Keratinocyte (primary cell): ENCODE results near the gene PXDC1. TPM values are rescaled to one million over a fixed set of nuclear protein-coding genes. Genes with fewer than 3 reads are reported as not detected.
A peak's percentile ranks its signal among the peaks of the same experiment; 100 is the strongest.

Source experiments
- DNase-seq: peaks from one replicate; pipeline ENCODE4 v3.0.0-alpha.2; 2011; ENCODE audit warnings: low read depth, missing footprints, low spot score
- FAIRE-seq: peaks from 2 replicates; lab custom pipeline; 2011; peaks lifted over from hg19 to GRCh38; lab: Jason Lieb, UNC
- H2AFZ ChIP-seq: 2 replicates; pipeline ENCODE4 v1.6.0; 2012; ENCODE audit warnings: low read length, control low read depth, inconsistent platforms; ENCODE audit not compliant: control insufficient read depth
- H3K27ac ChIP-seq: 2 replicates; pipeline ENCODE4 v1.5.1; 2011; ENCODE audit warnings: low read length; ENCODE audit not compliant: control insufficient read depth, insufficient read depth
- H3K27me3 ChIP-seq: 3 replicates; pipeline ENCODE4 v1.6.0; 2011; ENCODE audit warnings: low read length; ENCODE audit not compliant: control insufficient read depth, insufficient read depth; ENCODE audit errors: extremely low read depth
- H3K36me3 ChIP-seq, 2 experiments: 2 replicates in 1 of 2; 3 replicates in 1 of 2; pipeline ENCODE4 v1.5.1; 2011; ENCODE audit warnings: low read length in 2 of 2, mild to moderate bottlenecking in 1 of 2; ENCODE audit not compliant: control insufficient read depth in 2 of 2, insufficient read depth in 2 of 2; ENCODE audit errors: extremely low read depth in 1 of 2
- H3K4me1 ChIP-seq: 3 replicates; pipeline ENCODE4 v1.5.1; 2011; ENCODE audit warnings: low read length; ENCODE audit not compliant: control insufficient read depth, insufficient read depth; ENCODE audit errors: extremely low read depth
- H3K4me2 ChIP-seq: 3 replicates; pipeline ENCODE4 v1.6.0; 2011; ENCODE audit warnings: low read depth, low read length; ENCODE audit not compliant: control insufficient read depth, insufficient read depth; ENCODE audit errors: extremely low read depth
- H3K4me3 ChIP-seq, 3 experiments: fragments of 200-600 bp in 1 of 3; sonication (generic) in 1 of 3; 2 replicates in 2 of 3; 3 replicates in 1 of 3; pipeline ENCODE4 v1.5.1; 2011 to 2016; ENCODE audit warnings: low read length in 3 of 3, mild to moderate bottlenecking in 3 of 3, control low read depth in 2 of 3, inconsistent platforms in 1 of 3, low read depth in 1 of 3, mixed read lengths in 1 of 3, mixed run types in 1 of 3, moderate library complexity in 1 of 3; ENCODE audit not compliant: control insufficient read depth in 2 of 3, insufficient read depth in 2 of 3; ENCODE audit errors: extremely low read depth in 1 of 3
- H3K79me2 ChIP-seq: 2 replicates; pipeline ENCODE4 v1.6.0; 2012; ENCODE audit warnings: low read length; ENCODE audit not compliant: control insufficient read depth, insufficient read depth
- H3K9ac ChIP-seq: 3 replicates; pipeline ENCODE4 v1.6.0; 2011; ENCODE audit warnings: low read length; ENCODE audit not compliant: control insufficient read depth, insufficient read depth; ENCODE audit errors: extremely low read depth
- H3K9me1 ChIP-seq: 3 replicates; pipeline ENCODE4 v1.6.0; 2011; ENCODE audit warnings: low read length; ENCODE audit not compliant: control insufficient read depth, insufficient read depth; ENCODE audit errors: extremely low read depth
- H3K9me3 ChIP-seq: 2 replicates; pipeline ENCODE4 v1.5.1; 2012; ENCODE audit warnings: low read depth, low read length; ENCODE audit not compliant: control insufficient read depth
- H4K20me1 ChIP-seq: 3 replicates; pipeline ENCODE4 v1.6.0; 2011; ENCODE audit warnings: low read length; ENCODE audit not compliant: control insufficient read depth, insufficient read depth; ENCODE audit errors: extremely low read depth
- CTCF ChIP-seq, 3 experiments: IDR thresholded peaks in 1 of 3; conservative IDR thresholded peaks in 1 of 3; optimal IDR thresholded peaks in 1 of 3; 2 replicates in 2 of 3; 3 replicates in 1 of 3; pipeline versions ENCODE3 to v1.5.1; 2011; ENCODE audit warnings: low read length in 3 of 3, mild to moderate bottlenecking in 3 of 3, moderate library complexity in 2 of 3, control low read depth in 1 of 3, inconsistent platforms in 1 of 3; ENCODE audit not compliant: insufficient read depth in 2 of 3; ENCODE audit errors: extremely low read depth in 1 of 3
- EZH2 ChIP-seq: IDR thresholded peaks from one replicate; pipeline ENCODE4 v1.6.1; 2012; ENCODE audit warnings: inconsistent platforms, mild to moderate bottlenecking, low read length, moderate library complexity
- dilution Hi-C: fragments of 300-500 bp; cut with MboI; formaldehyde crosslinking; loops from one replicate; pipeline ENCODE4 v1.7.0; 2020; ENCODE audit warnings: low sequenced_read_pairs; ENCODE audit not compliant: extremely low pct_ligation_motif_present
- polyA plus RNA-seq, 5 experiments: library from polyadenylated mRNA; depleted of rRNA in 3 of 5; stranded (reverse) in 3 of 5; stranded (forward) in 1 of 5; unstranded in 1 of 5; fragments of >200 nt; gene quantifications; 1 replicate in 1 of 5; 2 replicates in 3 of 5; 3 replicates in 1 of 5; pipeline versions ENCODE4 v1.2.1 to v1.2.3, GENCODE V29; 2011 to 2012; ENCODE audit warnings: missing spikeins in 2 of 5, low read depth in 1 of 5, low replicate concordance in 1 of 5

The PXDC1 gene
- polyA plus RNA-seq, 1 donor (not counting 4 experiments of a cell fraction or from before 2014, with no cell fraction given) = 17.1 TPM

GRCh38 chr6:3753228-3753835 is 1.8 kb upstream of the PXDC1 start:
- dilution Hi-C loops = no loop called here
- no peak overlapping the region for H3K27ac ChIP-seq
- no peak for FAIRE-seq

GRCh38 chr6:3752531-3753227 is 1.2 kb upstream of the PXDC1 start:
- FAIRE-seq (no peak), DNase-seq (no peak)
- TF ChIP-seq EZH2 (no peak), CTCF (optimal IDR thresholded peaks at IDR 0.05 in 1 of 3, IDR thresholded peaks at IDR 0.05 in 1 of 3, conservative IDR thresholded peaks at IDR 0.05 in 1 of 3; ENCODE audit: extremely low read depth in 1 of 3, insufficient read depth in 2 of 3, low read length in 3 of 3) (no peak)
- Histone ChIP-seq H3K4me3 (peak overlapping the region; percentile 68 to 86 (median 71)), H3K4me1 (peaks cover 22% of the 10 kb centered on the region), H3K9ac (peak overlapping the region; percentile 85), H3K9me3 (no peaks in the 10 kb centered on the region), H3K27me3 (no peaks in the 10 kb centered on the region), H3K9me1 (peaks cover 7% of the 10 kb centered on the region), H3K4me2 (peak overlapping the region; percentile 91), H3K27ac (peak overlapping the region; percentile 80), H3K36me3 (peaks cover 2 to 11% of the 10 kb centered on the region in 2 experiments), H4K20me1 (peaks cover 22% of the 10 kb centered on the region), H3K79me2 (peaks cover 33% of the 10 kb centered on the region), H2AFZ (peak overlapping the region; percentile 67)
- dilution Hi-C loops = no loop called here

More at GRCh38 chr6:3753228-3753835, 1.8 kb upstream of the PXDC1 start:
- no peaks in the 10 kb centered on the region for H3K9me3 ChIP-seq
- peaks cover 26% of the 10 kb centered on the region for H3K79me2 ChIP-seq
- TF ChIP-seq CTCF (optimal IDR thresholded peaks at IDR 0.05 in 1 of 3, IDR thresholded peaks at IDR 0.05 in 1 of 3, conservative IDR thresholded peaks at IDR 0.05 in 1 of 3; ENCODE audit: extremely low read depth in 1 of 3, insufficient read depth in 2 of 3, low read length in 3 of 3) (no peak), EZH2 (no peak)
- DNase-seq = no peak
- H3K4me3 ChIP-seq = no peak overlapping the region
- no peak overlapping the region for H2AFZ ChIP-seq
- H3K9me1 ChIP-seq = peaks cover 6% of the 10 kb centered on the region
- H3K36me3 ChIP-seq = peaks cover 2 to 6% of the 10 kb centered on the region in 2 experiments
- H4K20me1 ChIP-seq = peaks cover 16% of the 10 kb centered on the region
- peaks cover 18% of the 10 kb centered on the region for H3K4me1 ChIP-seq
- H3K4me2 ChIP-seq = no peak overlapping the region
- no peak overlapping the region for H3K9ac ChIP-seq
- no peaks in the 10 kb centered on the region for H3K27me3 ChIP-seq
